ENCODE results near the gene HCN1. TPM values are rescaled to one million over a fixed set of nuclear protein-coding genes. Genes with fewer than 3 reads are reported as not detected.

HCN1 gene
- total and polyA plus RNA-seq, 12 donors = under 0.01 to 2.8 (median 1.3) TPM; not detected in 3

DNA sequence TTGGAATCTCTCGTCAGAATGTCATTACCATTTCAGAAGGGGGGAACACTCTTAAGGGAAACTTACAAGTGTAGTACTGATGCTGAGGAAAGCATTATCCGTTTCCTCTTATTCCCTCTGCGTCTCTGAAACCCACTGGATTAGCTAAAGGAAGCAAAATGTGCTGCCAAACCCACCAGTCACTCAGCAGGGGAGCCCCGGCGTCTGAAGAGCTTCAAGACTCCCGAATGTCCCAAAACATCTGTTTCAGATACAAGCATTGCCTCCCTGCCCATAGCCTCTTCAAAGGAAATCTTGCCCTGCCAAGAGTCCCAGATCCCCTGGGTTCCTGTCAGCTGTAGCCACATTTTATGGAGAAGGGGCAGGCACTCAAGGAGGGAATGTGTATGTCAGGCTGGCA is 1.0 kb upstream of the HCN1 start:
- Histone ChIP-seq H3K9me3 (replicated peaks in 1 of 3) (no peaks in the 10 kb centered on the region), H3K36me3 (replicated peaks in 1 of 2) (no peaks in the 10 kb centered on the region), H3K4me1 (replicated peaks in 1 of 2) (peaks cover 0 to 11% of the 10 kb centered on the region in 2 donors), H3K27me3 (peaks cover 11% of the 10 kb centered on the region), H3K27ac (no peak overlapping the region), H3K4me3 (no peak overlapping the region)
- intact Hi-C loops (cut with DNase I) = no loop called here
- TF ChIP-seq POLR2A (IDR thresholded peaks at IDR 0.05) (no peak), CTCF (IDR thresholded peaks at IDR 0.05) (no peak)
- no peak for DNase-seq
- 75 to 79% (median 78%) methylated on average over 6 of the region's 6 CpGs for WGBS, 4 donors

GRCh38 chr5:45695804-45696156 is 400 bp downstream of the HCN1 start:
- Histone ChIP-seq H3K9me3 (replicated peaks in 1 of 3) (no peaks in the 10 kb centered on the region), H3K4me3 (peak overlapping the region in 1 of 4 donors; percentile 57), H3K4me1 (replicated peaks in 1 of 2) (peaks cover 0 to 11% of the 10 kb centered on the region in 2 donors), H3K27me3 (peaks cover 11% of the 10 kb centered on the region), H3K27ac (peak overlapping the region in 1 of 5 donors; percentile 44), H3K36me3 (replicated peaks in 1 of 2) (no peaks in the 10 kb centered on the region)
- TF ChIP-seq CTCF (IDR thresholded peaks at IDR 0.05) (no peak), POLR2A (IDR thresholded peaks at IDR 0.05) (no peak)
- no peak for DNase-seq
- intact Hi-C loops (cut with DNase I) = no loop called here
- WGBS, 4 donors = 2 to 3% methylated on average over 59 of the region's 59 CpGs; no CpG with 5 or more reads in 2 of the 4 donors

- 0 to 6% (median 2%) methylated on average over 7 to 51 of the region's 51 CpGs for WGBS, 4 donors
- Histone ChIP-seq H3K27me3 (peaks cover 11% of the 10 kb centered on the region), H3K36me3 (replicated peaks in 1 of 2) (no peaks in the 10 kb centered on the region), H3K9me3 (replicated peaks in 1 of 3) (no peaks in the 10 kb centered on the region), H3K4me1 (replicated peaks in 1 of 2) (peaks cover 0 to 11% of the 10 kb centered on the region in 2 donors), H3K4me3 (peak overlapping the region in 1 of 4 donors; percentile 57), H3K27ac (peak overlapping the region in 1 of 5 donors; percentile 44)
- TF ChIP-seq POLR2A (IDR thresholded peaks at IDR 0.05) (no peak), CTCF (IDR thresholded peaks at IDR 0.05) (no peak)
- intact Hi-C loops (cut with DNase I) = no loop called here
- peak in 1 of 7 donors; percentile 56 for DNase-seq
These were observed 993 bp downstream of the HCN1 start for GRCh38 chr5:45694971-45695803.

GRCh38 chr5:45694255-45694814 is 1.8 kb downstream of the HCN1 start:
- Histone ChIP-seq H3K27me3 (peaks cover 11% of the 10 kb centered on the region), H3K4me1 (replicated peaks in 1 of 2) (peaks cover 0 to 11% of the 10 kb centered on the region in 2 donors), H3K36me3 (replicated peaks in 1 of 2) (no peaks in the 10 kb centered on the region), H3K27ac (no peak overlapping the region), H3K9me3 (replicated peaks in 1 of 3) (no peaks in the 10 kb centered on the region), H3K4me3 (no peak overlapping the region)
- no peak for TF ChIP-seq CTCF (IDR thresholded peaks at IDR 0.05)
- DNase-seq = peak in 1 of 7 donors; percentile 18
- 14 to 20% (median 19%) methylated on average over 14 of the region's 14 CpGs for WGBS, 4 donors
- intact Hi-C loops (cut with DNase I) = no loop called here
